Panc1 (cell line): ENCODE results near the gene TCEANC2. TPM values are rescaled to one million over a fixed set of nuclear protein-coding genes. Genes with fewer than 3 reads are reported as not detected.

Experiments used
- ATAC-seq: fragments of 200-7000 bp; cut with Tn5 transposase; 2 replicates; pipeline ENCODE4 v1.9.1; 2020; ENCODE audit warnings: mild to moderate bottlenecking, moderate library complexity
- BruUV-seq: library from RNA; stranded (reverse); fragments of 400-500 nt; replicated peaks from 2 replicates; lab custom pipeline; 2021; lab: Mats Ljungman, UMichigan
- CTCF ChIA-PET: fragments of 300-600 bp; sonication (Branson Sonifier 250); formaldehyde crosslinking; loops from one replicate; lab custom pipeline; 2022; ENCODE audit warnings: antibody characterized with exemption; lab: Charles Lee
- POLR2A ChIA-PET: fragments of 300-600 bp; sonication (Branson Sonifier 250); formaldehyde crosslinking; loops from one replicate; lab custom pipeline; 2022; ENCODE audit warnings: antibody characterized with exemption; lab: Charles Lee
- DNase-seq: peaks from one replicate; pipeline ENCODE4 v3.0.0-alpha.2; 2010; ENCODE audit warnings: low read depth, low spot score
- H3K27ac ChIP-seq: 2 replicates; pipeline ENCODE4 v1.5.1; 2011; ENCODE audit warnings: mild to moderate bottlenecking, low read length, inconsistent platforms
- H3K27me3 ChIP-seq: fragments of 200-500 bp; sonication (Bioruptor generic); 2 replicates; pipeline ENCODE4 v1.6.0; 2014; ENCODE audit warnings: low read length, inconsistent platforms; ENCODE audit not compliant: control insufficient read depth, insufficient read depth
- H3K36me3 ChIP-seq: fragments of 200-500 bp; sonication (Bioruptor generic); 2 replicates; pipeline ENCODE4 v1.5.1; 2014; ENCODE audit warnings: inconsistent platforms, mild to moderate bottlenecking, low read length, moderate library complexity; ENCODE audit not compliant: control insufficient read depth, insufficient read depth
- H3K4me1 ChIP-seq: 2 replicates; pipeline ENCODE4 v1.5.1; 2011; ENCODE audit warnings: inconsistent platforms, mild to moderate bottlenecking, low read length, moderate library complexity; ENCODE audit not compliant: control insufficient read depth, insufficient read depth
- H3K4me3 ChIP-seq, 2 experiments: 2 replicates each; pipeline ENCODE4 v1.5.1; 2011 to 2012; ENCODE audit warnings: low read depth in 2 of 2, low read length in 2 of 2, mild to moderate bottlenecking in 2 of 2, inconsistent platforms in 1 of 2, moderate library complexity in 1 of 2
- H3K9me3 ChIP-seq: fragments of 200-500 bp; sonication (Bioruptor generic); 2 replicates; pipeline ENCODE4 v1.5.1; 2014; ENCODE audit warnings: low read depth, mild to moderate bottlenecking, inconsistent platforms, low read length, moderate library complexity; ENCODE audit not compliant: control insufficient read depth, insufficient read depth
- POLR2AphosphoS5 ChIP-seq: IDR thresholded peaks from 2 replicates; pipeline ENCODE4 v1.6.1; 2012; ENCODE audit warnings: mild to moderate bottlenecking, low read depth, low read length, moderate library complexity
- SIN3A ChIP-seq: IDR thresholded peaks from 2 replicates; pipeline ENCODE4 v1.6.1; 2012; ENCODE audit warnings: low read depth, mild to moderate bottlenecking, low read length, moderate library complexity, borderline replicate concordance; ENCODE audit not compliant: insufficient read depth
- TCF7L2 ChIP-seq: IDR thresholded peaks from 2 replicates; pipeline ENCODE4 v1.6.1; 2011; ENCODE audit warnings: mild to moderate bottlenecking, low read depth, low read length, inconsistent platforms
- in situ Hi-C: cut with HindIII; loops from 2 replicates; pipeline ENCODE4 v1.10.0; 2016; ENCODE audit warnings: low sequenced_read_pairs, low pct_unique_long_range_greater_than_20kb
- intact Hi-C: fragments of 100-400 bp; cut with micrococcal nuclease; formaldehyde crosslinking; loops from one replicate; pipeline ENCODE4 v1.10.0; 2022; ENCODE audit not compliant: unreplicated experiment
- total RNA-seq: library from RNA; stranded (reverse); gene quantifications from one replicate; pipeline ENCODE4 v1.2.1, GENCODE V29; 2021; ENCODE audit not compliant: unreplicated experiment
- TF ChIP-seq, protein P1 (sequence below), 2 experiments: IDR thresholded peaks; 2 replicates each; pipeline ENCODE4 v1.6.1; 2011 to 2012; ENCODE audit warnings: low read depth in 2 of 2, control low read depth in 1 of 2, low read length in 1 of 2, mild to moderate bottlenecking in 1 of 2, moderate library complexity in 1 of 2; ENCODE audit not compliant: insufficient read depth in 1 of 2
- TF ChIP-seq, protein P2 (sequence below): fragments of 450-650 bp; IDR thresholded peaks from 2 replicates; pipeline ENCODE4 v1.5.1; 2017; ENCODE audit warnings: mild to moderate bottlenecking

TCEANC2 gene
- total RNA-seq, 1 experiment from 2014 or later, result 5.1 TPM

DNA sequence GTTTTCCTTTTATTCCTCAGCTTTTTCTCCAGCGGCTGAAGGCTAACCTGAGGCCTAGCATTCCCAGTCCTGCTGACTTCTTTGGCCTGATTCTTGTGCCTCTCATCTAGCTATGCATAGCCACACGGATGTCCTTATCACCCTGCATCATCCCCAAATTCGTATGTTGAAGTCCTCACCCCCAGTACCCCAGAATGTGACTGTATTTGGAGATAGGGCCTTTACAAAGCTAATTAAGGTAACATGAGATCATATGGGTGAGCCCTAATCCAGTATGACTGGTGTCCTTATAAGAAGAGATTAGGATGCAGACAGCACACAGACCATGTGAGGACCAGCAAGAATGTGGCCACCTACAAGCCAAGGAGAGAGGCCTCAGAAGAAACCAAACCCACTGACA lies 54.7 kb downstream of the TCEANC2 start:
- no peaks in the 10 kb centered on the region for H3K9me3 ChIP-seq
- H3K27ac ChIP-seq, result no peak overlapping the region
- no peaks in the 10 kb centered on the region; the same call in 1 of the 2 replicates for H3K4me1 ChIP-seq
- H3K36me3 ChIP-seq, result no peaks in the 10 kb centered on the region
- no peak overlapping the region for H3K4me3 ChIP-seq
- intact Hi-C loops, result no loop called here
- DNase-seq (no peak), ATAC-seq (no peak)
- no peaks in the 10 kb centered on the region for H3K27me3 ChIP-seq
- TF ChIP-seq, protein P1, sequence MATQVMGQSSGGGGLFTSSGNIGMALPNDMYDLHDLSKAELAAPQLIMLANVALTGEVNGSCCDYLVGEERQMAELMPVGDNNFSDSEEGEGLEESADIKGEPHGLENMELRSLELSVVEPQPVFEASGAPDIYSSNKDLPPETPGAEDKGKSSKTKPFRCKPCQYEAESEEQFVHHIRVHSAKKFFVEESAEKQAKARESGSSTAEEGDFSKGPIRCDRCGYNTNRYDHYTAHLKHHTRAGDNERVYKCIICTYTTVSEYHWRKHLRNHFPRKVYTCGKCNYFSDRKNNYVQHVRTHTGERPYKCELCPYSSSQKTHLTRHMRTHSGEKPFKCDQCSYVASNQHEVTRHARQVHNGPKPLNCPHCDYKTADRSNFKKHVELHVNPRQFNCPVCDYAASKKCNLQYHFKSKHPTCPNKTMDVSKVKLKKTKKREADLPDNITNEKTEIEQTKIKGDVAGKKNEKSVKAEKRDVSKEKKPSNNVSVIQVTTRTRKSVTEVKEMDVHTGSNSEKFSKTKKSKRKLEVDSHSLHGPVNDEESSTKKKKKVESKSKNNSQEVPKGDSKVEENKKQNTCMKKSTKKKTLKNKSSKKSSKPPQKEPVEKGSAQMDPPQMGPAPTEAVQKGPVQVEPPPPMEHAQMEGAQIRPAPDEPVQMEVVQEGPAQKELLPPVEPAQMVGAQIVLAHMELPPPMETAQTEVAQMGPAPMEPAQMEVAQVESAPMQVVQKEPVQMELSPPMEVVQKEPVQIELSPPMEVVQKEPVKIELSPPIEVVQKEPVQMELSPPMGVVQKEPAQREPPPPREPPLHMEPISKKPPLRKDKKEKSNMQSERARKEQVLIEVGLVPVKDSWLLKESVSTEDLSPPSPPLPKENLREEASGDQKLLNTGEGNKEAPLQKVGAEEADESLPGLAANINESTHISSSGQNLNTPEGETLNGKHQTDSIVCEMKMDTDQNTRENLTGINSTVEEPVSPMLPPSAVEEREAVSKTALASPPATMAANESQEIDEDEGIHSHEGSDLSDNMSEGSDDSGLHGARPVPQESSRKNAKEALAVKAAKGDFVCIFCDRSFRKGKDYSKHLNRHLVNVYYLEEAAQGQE (IDR thresholded peaks at IDR 0.05; ENCODE audit: insufficient read depth in 1 of 2, low read depth in 2 of 2, low read length in 1 of 2), result no peak
- TF ChIP-seq SIN3A (no peak), POLR2AphosphoS5 (no peak), TCF7L2 (no peak)
- TF ChIP-seq, protein P2, sequence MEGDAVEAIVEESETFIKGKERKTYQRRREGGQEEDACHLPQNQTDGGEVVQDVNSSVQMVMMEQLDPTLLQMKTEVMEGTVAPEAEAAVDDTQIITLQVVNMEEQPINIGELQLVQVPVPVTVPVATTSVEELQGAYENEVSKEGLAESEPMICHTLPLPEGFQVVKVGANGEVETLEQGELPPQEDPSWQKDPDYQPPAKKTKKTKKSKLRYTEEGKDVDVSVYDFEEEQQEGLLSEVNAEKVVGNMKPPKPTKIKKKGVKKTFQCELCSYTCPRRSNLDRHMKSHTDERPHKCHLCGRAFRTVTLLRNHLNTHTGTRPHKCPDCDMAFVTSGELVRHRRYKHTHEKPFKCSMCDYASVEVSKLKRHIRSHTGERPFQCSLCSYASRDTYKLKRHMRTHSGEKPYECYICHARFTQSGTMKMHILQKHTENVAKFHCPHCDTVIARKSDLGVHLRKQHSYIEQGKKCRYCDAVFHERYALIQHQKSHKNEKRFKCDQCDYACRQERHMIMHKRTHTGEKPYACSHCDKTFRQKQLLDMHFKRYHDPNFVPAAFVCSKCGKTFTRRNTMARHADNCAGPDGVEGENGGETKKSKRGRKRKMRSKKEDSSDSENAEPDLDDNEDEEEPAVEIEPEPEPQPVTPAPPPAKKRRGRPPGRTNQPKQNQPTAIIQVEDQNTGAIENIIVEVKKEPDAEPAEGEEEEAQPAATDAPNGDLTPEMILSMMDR, result no peak
- in situ Hi-C loops, result no loop called here
- ChIA-PET POLR2A (no interaction called here), CTCF (no interaction called here)
- no TSS peak for BruUV-seq

DNA sequence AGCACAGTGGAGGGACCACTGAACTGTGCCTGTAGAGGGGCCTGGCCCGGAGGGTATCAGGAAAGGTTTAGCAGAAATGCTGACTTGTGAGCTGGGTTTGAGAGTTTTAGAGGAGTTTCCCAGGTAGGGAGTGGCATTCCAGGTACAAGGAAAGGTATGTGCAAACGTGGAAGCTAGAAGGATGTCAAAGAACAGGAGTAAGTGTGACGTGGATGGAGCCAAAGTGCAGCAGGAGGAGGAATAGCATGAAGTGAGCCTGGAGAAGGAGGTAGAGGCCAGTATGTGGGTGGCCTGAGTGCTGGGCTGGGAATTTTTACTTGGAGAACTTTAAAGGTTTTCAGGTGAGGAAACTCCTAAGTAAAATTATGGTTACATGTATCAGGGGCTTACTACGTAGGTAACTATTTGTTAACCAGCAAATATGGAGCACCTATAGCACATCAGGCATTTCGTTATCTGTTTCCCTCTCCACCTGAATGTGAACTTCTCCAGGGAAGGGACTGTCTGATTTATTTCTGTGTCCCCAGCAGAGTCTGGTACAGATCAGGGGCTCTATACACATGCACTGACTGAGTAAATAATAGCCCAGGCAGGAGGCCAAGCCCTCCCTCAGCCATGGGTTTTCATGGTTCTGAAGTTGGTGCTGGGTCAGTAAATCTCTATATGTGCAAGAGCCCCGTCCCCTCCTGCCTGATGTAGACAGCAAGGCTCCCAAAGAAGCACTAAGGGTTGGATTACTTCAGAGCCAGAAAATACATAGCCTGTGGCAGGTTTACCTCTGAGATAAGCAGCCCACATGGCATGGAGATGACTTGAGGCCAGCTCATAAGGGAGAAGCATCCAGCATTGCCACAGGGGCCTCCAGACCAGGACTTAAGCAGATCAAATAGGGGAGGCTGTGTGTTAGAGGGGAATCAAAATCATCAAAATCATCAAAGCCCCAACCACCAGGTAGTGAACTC lies 56.0 kb downstream of the TCEANC2 start:
- in situ Hi-C loops (no loop called here), intact Hi-C loops (no loop called here)
- DNase-seq (no peak), ATAC-seq (no peak)
- H3K36me3 ChIP-seq, result no peaks in the 10 kb centered on the region
- BruUV-seq, result no TSS peak
- no peaks in the 10 kb centered on the region for H3K9me3 ChIP-seq
- no peaks in the 10 kb centered on the region; the same call in 1 of the 2 replicates for H3K4me1 ChIP-seq
- CTCF ChIA-PET, result no interaction called here
- POLR2A ChIA-PET, result no interaction called here
- no peak overlapping the region for H3K4me3 ChIP-seq
- TF ChIP-seq POLR2AphosphoS5 (no peak), TCF7L2 (no peak), SIN3A (no peak)
- TF ChIP-seq, protein P1 (IDR thresholded peaks at IDR 0.05; ENCODE audit: insufficient read depth in 1 of 2, low read depth in 2 of 2, low read length in 1 of 2), result no peak
- no peak overlapping the region for H3K27ac ChIP-seq
- no peaks in the 10 kb centered on the region for H3K27me3 ChIP-seq
